GM18951 (cell line): ENCODE measurements around the gene CRB3.

Experiments used
- POLR2A ChIP-seq: IDR thresholded peaks from 4 replicates; pipeline ENCODE4 v1.6.1; 2011; ENCODE audit warnings: mild to moderate bottlenecking; ENCODE audit not compliant: insufficient read length, insufficient read depth; ENCODE audit errors: extremely low read depth
- in situ Hi-C: fragments of 300-500 bp; cut with MboI; formaldehyde crosslinking; loops from one replicate; pipeline ENCODE4 v1.12.0; 2022; ENCODE audit warnings: low sequenced_read_pairs, mixed read lengths, inconsistent platforms; ENCODE audit not compliant: unreplicated experiment

The CRB3 gene

DNA sequence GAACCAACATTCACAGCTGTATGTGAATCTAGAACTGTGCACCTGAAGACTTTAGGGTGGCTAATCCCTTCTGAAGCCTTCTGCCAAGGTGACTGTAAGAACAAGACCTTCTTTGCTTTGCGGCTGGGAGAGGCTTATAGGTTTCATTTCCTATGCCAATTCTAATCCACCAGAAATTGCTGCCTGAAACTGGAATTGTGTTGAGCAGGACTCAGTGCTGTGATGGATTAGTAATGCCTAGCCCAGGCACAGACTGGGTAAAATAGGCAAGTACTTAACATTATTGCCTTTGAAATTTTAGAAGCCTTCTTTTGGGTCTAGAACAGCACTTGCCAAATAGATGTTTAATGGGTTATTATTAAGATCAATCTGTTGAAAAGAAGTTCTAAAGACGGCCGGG is 16.0 kb upstream of the CRB3 start:
- in situ Hi-C loops, result no loop called here
- no peak for TF ChIP-seq POLR2A

- in situ Hi-C loops, result no loop called here
- no peak for TF ChIP-seq POLR2A
Observed at GRCh38 chr19:6450166-6450565, 13.9 kb upstream of the CRB3 start.

DNA sequence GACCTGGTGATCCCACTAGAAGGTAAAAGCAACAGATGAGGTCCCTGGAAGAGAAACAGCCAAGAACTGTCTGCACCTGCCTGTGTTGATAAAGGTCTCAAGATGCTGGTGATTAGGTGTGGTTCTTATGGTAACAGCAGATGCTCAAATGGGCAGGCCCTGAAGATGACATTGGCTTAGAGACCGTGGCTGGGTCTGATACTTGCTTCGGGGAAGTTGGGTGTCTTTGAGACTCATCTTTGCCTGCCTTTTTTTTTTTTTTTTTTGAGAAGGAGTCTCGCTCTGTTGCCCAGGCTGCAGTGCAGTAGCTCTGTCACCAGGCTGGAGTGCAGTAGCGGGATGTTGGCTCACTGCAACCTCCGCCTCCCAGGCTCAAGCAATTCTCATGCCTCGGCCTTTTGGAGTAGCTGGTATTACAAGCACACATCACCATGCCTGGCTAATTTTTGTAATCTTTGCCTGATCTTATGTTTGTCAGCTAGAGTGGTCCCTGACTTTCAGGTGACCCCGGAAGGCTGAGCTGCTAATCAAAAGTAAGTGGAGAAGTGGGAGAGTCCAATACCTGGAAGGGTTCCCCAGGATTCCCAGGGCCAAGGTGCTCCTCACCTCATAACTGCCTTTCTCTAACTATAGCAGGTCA is 12.4 kb upstream of the CRB3 start:
- in situ Hi-C loops, result no loop called here
- no peak for TF ChIP-seq POLR2A

- in situ Hi-C loops, result no loop called here
- no peak for TF ChIP-seq POLR2A
Observed at GRCh38 chr19:6452223-6452614, 11.9 kb upstream of the CRB3 start.

DNA sequence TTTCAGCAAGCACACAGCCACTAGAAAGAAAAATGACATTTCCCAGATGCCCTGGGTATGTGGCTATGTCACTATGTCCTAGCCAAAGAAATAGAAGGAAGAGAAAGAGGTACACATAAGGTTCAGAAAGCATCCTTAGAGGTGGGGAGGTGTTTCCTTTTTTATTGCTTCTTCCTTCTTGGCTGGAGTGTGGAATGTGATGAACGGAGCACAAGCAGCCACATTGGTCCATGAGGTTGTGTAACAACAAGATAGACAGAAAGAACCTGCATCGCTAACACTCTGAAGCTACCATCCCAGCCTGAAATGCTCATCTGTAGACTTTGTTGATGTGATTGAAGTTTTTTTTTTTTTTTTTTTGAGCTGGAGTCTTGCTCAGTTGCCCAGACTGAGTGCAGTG is 11.2 kb upstream of the CRB3 start:
- in situ Hi-C loops, result no loop called here
- TF ChIP-seq POLR2A, result no peak

- in situ Hi-C loops, result no loop called here
- no peak for TF ChIP-seq POLR2A
Observed at GRCh38 chr19:6453951-6454565, 10.0 kb upstream of the CRB3 start.

DNA sequence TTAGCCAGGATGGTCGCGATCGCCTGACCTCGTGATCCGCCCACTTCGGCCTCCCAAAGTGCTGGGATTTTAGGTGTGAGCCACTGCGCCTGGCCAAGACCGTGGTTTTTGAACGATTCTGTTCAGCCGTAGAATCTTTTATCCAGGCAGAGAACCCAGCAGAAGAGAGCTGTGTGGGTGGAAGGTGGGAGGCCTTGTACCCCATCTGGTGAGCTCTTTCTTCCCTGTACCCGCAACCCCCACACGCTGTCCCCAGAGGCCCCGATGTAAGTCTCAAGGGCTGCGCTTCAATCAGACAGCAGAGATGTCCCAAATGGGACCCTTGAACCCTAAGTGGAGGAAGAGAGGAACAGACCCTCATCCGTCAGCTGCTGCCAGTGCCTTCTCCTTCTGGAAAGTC is 8.1 kb upstream of the CRB3 start:
- no peak for TF ChIP-seq POLR2A
- in situ Hi-C loops, result no loop called here

- in situ Hi-C loops, result no loop called here
- no peak for TF ChIP-seq POLR2A
Observed at GRCh38 chr19:6457958-6458694, 5.9 kb upstream of the CRB3 start.

- TF ChIP-seq POLR2A, result no peak
- in situ Hi-C loops, result no loop called here
Observed at GRCh38 chr19:6458695-6459261, 5.3 kb upstream of the CRB3 start.

DNA sequence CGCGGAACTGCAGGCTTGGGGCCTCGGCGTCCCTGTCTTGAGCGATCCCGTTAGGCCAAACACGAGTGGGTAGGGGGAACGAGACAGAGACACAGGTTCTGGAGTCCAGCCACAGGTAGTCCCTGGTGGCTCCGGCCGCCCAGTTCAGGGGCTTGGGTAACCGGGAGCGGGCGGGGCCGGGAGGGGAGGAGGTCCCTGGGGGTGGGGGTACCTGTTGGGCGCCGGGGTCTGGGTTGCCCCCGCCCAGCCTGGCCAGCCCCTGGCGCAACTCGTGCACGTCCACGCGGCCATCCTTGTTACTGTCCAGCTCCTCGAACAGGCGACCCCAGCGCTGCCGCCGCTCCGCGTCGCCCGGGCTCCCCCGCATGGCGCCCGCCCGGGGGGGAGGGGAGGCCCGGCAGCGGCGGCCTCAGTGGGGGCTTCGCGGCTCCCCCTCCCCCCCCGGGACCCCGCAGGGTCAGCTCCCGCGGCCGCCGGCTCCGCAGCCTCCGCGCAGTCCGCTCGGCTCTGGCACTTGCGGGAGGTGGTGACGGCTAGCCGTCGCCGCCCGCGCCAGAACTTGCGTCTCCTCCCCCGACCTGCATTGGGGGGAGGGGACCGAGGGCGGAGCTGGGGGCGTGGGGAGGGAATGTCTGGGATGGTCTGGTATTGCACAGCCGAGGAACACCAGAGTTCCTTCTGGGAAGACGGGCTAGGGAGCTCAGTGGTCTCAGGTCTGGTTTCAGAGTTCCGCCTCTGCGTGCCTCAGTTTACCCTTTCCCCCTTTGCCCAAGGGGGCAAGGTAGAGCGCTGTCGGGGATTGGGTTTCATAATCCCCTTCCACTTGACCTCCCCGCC is 4.6 kb upstream of the CRB3 start, which contains the start of gene SLC25A23:
Gene SLC25A23, minus strand, starts transcription at position 531 of the 837 bp plus-strand sequence. Its CDS starts 164 bp downstream, at position 367.
- peak; percentile 56 for TF ChIP-seq POLR2A
- in situ Hi-C loops, result no loop called here

DNA sequence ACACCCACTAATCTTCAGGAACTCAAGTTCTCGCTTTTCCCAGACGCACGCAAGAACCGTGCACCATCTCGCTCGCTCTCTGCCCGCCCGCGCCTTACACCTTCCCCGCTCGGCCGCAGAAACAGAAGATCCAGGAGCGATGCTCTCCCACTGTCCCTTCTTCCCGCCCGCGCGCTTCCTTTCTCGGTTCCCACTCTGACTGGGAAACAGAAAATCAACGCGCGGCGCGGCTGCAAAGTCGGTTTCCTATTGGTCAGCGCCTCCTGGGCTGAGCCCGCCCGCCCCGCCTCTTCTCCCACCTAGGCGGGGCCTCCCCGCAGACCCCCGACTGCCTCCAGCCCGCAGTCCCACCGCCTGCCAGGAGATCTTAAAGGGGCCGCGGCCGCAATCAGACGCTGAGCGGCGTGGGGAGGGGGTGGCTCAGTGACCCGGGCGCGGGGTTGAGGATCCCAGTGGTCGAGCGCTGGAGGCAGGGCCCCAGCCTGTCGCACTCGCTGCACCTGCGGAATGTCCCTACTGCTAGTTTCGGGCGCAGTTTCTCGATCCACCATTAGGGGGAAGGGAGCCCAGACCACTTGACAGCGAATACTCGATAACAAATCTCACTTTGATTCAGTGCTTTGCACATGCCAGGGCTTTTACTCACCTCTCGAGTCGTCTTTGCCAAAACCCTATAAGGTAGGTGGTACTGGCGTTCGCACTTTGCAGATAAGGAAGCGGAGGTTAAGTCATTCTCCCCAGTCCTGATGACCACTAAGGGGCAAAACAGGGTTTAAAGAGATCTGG is 3.8 kb upstream of the CRB3 start:
- in situ Hi-C loops, result no loop called here
- TF ChIP-seq POLR2A, result peak; percentile 68

- TF ChIP-seq POLR2A, result no peak
- in situ Hi-C loops, result no loop called here
Observed at GRCh38 chr19:6465006-6465405, 935 bp downstream of the CRB3 start.
